Cardiac muscle cell (in vitro differentiated cells and primary cell): ENCODE results near the gene GCGR. TPM values are rescaled to one million over a fixed set of nuclear protein-coding genes. Genes with fewer than 3 reads are reported as not detected.
A peak's percentile ranks its signal among the peaks of the same experiment; 100 is the strongest.

Source experiments
- DNase-seq, 2 donors: peaks; one replicate each; pipeline versions ENCODE4 v3.0.0 to v3.0.0-alpha.2; 2010 to 2017; ENCODE audit warnings: low read depth in 1 of 2, low spot score in 1 of 2
- H3K27ac ChIP-seq: fragments of 200-600 bp; sonication (generic); 2 replicates; pipeline ENCODE4 v1.5.1; 2016
- H3K27me3 ChIP-seq: fragments of 200-600 bp; sonication (generic); 2 replicates; pipeline ENCODE4 v1.6.0; 2016; ENCODE audit warnings: control low read depth
- H3K36me3 ChIP-seq: fragments of 200-600 bp; sonication (generic); 2 replicates; pipeline ENCODE4 v1.5.1; 2016; ENCODE audit warnings: control low read depth
- H3K4me1 ChIP-seq: fragments of 200-600 bp; sonication (generic); 2 replicates; pipeline ENCODE4 v1.8.1; 2017; ENCODE audit warnings: low read depth, mild to moderate bottlenecking, mixed run types
- H3K4me3 ChIP-seq: fragments of 200-600 bp; sonication (generic); 2 replicates; pipeline ENCODE4 v1.5.1; 2016; ENCODE audit warnings: mild to moderate bottlenecking
- H3K9me3 ChIP-seq: fragments of 200-600 bp; sonication (generic); 2 replicates; pipeline ENCODE4 v1.5.1; 2017; ENCODE audit warnings: low read depth, mild to moderate bottlenecking, control low read depth
- polyA plus RNA-seq: library from polyadenylated mRNA; unstranded; fragments of >200 nt; fragmentation: Nextera tagmentation; extraction: Ambion mirVana; gene quantifications from 2 replicates; pipeline ENCODE4 v1.2.1, GENCODE V29; 2016
- total RNA-seq: library from RNA; depleted of rRNA; stranded (reverse); fragments of >200 nt; gene quantifications from 2 replicates; pipeline ENCODE4 v1.2.3, GENCODE V29; 2016
- TF ChIP-seq, protein P1 (sequence below): IDR thresholded peaks from 2 replicates; pipeline ENCODE4 v1.5.1; 2012; ENCODE audit warnings: low read depth, mild to moderate bottlenecking, low read length

The GCGR gene
- total and polyA plus RNA-seq, 2 experiments from 2014 or later: 0.15 to 0.79 TPM

DNA sequence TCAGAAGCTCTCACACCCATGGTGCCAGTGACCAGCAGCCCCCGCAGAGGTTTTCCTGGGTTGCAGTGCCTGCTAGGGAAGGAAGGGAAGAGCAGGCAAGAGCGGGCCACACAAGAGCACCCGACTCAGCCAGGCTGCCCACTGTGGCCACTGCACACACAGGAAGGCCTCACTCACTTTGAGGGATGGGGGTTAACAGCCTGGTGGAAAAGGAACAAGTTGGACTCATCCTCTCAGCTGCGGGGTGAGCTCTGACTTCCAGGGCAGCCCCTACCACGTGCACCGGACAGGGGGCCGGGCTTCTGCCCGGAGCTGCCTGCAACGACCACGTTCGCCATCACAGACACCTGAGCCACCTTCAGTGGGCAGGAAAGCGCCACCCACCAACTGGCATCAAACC, 48.3 kb downstream of the GCGR start:
- H3K27ac ChIP-seq: no peak overlapping the region

DNA sequence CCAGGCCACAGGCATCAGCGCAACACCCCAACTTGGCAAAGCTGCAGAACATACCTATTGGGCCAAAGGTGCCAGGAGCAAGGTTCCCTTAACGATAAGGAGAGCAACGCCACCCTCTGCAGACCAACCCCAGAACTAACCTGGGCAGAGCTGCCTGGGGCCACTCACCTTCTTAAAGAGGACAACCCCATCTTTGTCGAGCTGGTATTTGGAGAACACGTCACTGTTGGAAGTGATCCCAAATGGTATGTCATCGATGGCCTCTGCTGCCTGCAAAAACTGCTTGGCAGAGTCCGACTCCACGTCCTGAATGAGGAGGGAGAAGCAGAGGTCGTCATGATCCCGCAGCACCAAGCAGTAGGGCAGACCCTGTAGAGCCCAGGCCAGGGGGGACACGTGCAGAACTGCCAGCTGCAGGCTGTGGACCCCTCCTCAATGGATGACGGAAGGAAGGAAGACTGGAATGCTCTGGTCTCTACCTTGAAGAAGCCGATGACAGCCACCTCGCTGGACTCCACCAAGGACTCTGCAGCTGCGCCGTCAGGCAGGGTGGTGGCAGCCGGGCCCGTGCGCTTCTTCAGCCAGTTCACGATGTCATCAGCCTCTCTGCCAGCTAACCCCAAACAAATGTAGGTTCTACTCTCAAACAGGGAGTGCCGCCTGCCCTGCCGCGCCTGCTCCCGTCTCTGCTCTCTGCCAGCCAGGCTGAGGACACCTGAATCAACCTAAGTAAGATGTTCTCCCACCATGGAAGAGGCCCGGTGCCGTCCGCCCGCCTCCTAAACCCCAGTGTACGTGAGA, 51.2 kb downstream of the GCGR start:
- TF ChIP-seq, protein P1, sequence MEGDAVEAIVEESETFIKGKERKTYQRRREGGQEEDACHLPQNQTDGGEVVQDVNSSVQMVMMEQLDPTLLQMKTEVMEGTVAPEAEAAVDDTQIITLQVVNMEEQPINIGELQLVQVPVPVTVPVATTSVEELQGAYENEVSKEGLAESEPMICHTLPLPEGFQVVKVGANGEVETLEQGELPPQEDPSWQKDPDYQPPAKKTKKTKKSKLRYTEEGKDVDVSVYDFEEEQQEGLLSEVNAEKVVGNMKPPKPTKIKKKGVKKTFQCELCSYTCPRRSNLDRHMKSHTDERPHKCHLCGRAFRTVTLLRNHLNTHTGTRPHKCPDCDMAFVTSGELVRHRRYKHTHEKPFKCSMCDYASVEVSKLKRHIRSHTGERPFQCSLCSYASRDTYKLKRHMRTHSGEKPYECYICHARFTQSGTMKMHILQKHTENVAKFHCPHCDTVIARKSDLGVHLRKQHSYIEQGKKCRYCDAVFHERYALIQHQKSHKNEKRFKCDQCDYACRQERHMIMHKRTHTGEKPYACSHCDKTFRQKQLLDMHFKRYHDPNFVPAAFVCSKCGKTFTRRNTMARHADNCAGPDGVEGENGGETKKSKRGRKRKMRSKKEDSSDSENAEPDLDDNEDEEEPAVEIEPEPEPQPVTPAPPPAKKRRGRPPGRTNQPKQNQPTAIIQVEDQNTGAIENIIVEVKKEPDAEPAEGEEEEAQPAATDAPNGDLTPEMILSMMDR: no peak
- Histone ChIP-seq H3K4me1 (peaks cover 9% of the 10 kb centered on the region), H3K9me3 (no peaks in the 10 kb centered on the region), H3K36me3 (peaks cover 36% of the 10 kb centered on the region), H3K4me3 (no peak overlapping the region), H3K27me3 (no peaks in the 10 kb centered on the region), H3K27ac (no peak overlapping the region)
- no peak for DNase-seq

More for the DNA sequence above, 48.3 kb downstream of the GCGR start:
- DNase-seq: no peak
- TF ChIP-seq, protein P1: no peak
- H3K36me3 ChIP-seq: peaks cover 35% of the 10 kb centered on the region
- H3K4me1 ChIP-seq: no peaks in the 10 kb centered on the region
- no peak overlapping the region for H3K4me3 ChIP-seq
- no peaks in the 10 kb centered on the region for H3K27me3 ChIP-seq
- H3K9me3 ChIP-seq: no peaks in the 10 kb centered on the region

DNA sequence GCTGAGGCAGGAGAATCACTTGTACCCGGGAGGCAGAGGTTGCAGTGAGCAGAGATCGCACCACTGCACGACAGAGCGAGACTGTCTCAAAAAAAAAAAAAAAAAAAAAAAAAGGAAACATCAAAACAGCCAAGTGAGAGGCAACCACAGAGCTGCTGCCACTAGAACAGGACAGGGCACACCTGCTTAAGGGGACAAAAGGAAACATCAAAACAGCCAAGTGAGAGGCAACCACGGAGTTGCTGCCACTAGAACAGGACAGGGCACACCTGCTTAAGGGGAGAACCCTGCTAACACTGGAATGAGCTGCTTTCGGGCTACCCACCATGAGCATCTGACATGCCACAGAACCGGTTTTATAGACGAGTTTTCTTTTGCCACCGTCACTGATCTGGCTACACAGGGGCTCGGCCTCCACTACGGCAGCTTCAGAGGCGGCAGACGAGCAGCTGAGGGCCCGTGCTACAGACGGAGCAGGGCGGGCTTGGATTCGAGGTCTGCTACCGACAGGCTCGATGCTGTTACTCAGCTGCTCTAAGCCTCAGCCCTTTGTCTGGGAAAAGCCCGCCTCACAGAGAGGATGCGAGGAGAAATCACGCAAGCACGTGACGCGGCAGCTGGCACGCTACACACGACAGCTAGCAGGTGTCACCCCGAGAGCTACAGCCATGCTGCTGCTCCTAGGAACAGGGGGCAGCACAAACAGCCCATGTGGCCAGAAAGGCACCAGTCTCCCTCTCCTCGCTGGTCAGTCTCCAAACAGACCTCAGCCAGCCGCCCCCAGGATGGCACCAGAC, 54.4 kb downstream of the GCGR start:
- DNase-seq: no peak
- TF ChIP-seq, protein P1: no peak
- no peak overlapping the region for H3K27ac ChIP-seq
- peaks cover 20% of the 10 kb centered on the region for H3K36me3 ChIP-seq
- H3K4me3 ChIP-seq: no peak overlapping the region
- H3K4me1 ChIP-seq: peaks cover 16% of the 10 kb centered on the region
- no peaks in the 10 kb centered on the region for H3K9me3 ChIP-seq
- no peaks in the 10 kb centered on the region for H3K27me3 ChIP-seq

DNA sequence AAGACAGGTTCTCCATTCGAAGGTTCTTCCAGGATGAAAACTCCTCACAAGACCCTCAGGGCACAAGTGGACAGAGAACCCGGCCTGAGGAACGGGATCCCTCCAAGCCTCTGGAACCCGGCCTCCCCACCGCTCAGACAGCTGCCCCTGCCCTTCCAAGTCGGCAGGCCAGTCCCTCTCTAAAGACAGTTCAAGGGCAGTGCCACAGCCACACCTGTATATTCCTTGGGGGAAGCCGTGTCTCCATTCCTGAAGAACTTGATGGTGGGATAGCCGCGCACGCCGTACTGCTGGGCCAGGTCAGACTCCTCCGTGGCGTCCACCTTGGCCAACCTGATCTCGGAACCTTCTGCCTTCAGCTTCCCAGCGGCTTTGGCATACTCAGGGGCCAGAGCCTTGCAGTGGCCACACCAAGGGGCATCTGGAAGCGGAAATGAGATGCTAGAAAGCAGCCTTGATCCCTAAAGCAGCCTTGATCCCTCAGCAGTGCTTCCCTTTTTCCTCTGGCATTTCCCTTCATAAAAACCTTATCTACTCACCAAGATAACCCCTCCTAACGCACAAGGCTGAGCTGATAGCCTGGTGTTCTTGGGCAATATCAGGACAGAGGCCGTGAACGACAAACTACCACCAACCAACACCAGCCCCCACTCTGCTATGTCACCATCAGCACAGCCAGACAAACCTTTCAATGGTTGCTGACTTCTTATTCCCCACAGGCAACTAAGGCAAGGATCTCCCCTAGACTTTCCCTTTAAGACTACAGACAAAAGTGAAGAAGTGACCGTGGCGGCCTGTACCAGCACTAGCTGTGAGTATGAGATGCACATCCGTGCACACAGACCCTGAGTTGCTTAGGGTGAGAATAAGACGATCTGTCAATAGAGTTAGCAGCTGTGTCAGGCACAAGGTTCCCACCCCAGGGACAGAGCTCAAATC, 55.3 kb downstream of the GCGR start:
- no peaks in the 10 kb centered on the region for H3K27me3 ChIP-seq

More for the DNA sequence above, 55.3 kb downstream of the GCGR start:
- Histone ChIP-seq H3K36me3 (peaks cover 14% of the 10 kb centered on the region), H3K4me1 (peaks cover 16% of the 10 kb centered on the region), H3K9me3 (no peaks in the 10 kb centered on the region), H3K27ac (peak overlapping the region; percentile 95), H3K4me3 (peak overlapping the region; percentile 87)
- TF ChIP-seq, protein P1: no peak
- DNase-seq: peak in 1 of 2 donors; percentile 31
